Parathyroid adenoma (tissue), 2 donors: ENCODE results near the gene RAP2A.

Source experiments
- H2AFZ ChIP-seq: fragments of 300-600 bp; sonication (generic); one replicate; pipeline ENCODE4 v1.7.0; 2017; ENCODE audit warnings: antibody characterized with exemption, mild to moderate bottlenecking
- H3K27ac ChIP-seq: fragments of 300-600 bp; sonication (generic); one replicate; pipeline ENCODE4 v1.7.0; 2017
- H3K27me3 ChIP-seq: fragments of 300-600 bp; sonication (generic); one replicate; pipeline ENCODE4 v1.7.0; 2017; ENCODE audit warnings: low read length; ENCODE audit not compliant: control insufficient read depth, insufficient read depth
- H3K36me3 ChIP-seq: fragments of 300-600 bp; sonication (generic); one replicate; pipeline ENCODE4 v1.7.0; 2017; ENCODE audit warnings: low read length; ENCODE audit not compliant: control insufficient read depth, insufficient read depth
- H3K4me1 ChIP-seq: fragments of 300-600 bp; sonication (generic); one replicate; pipeline ENCODE4 v1.7.0; 2017; ENCODE audit warnings: control low read depth
- H3K4me2 ChIP-seq: fragments of 300-600 bp; sonication (generic); one replicate; pipeline ENCODE4 v1.7.0; 2017; ENCODE audit warnings: low read length
- H3K4me3 ChIP-seq: fragments of 300-600 bp; sonication (generic); one replicate; pipeline ENCODE4 v1.7.0; 2017; ENCODE audit warnings: low read depth, low read length
- H3K79me2 ChIP-seq: fragments of 300-600 bp; sonication (generic); one replicate; pipeline ENCODE4 v1.7.0; 2017; ENCODE audit warnings: control low read depth
- H3K9ac ChIP-seq: fragments of 300-600 bp; sonication (generic); one replicate; pipeline ENCODE4 v1.7.0; 2017; ENCODE audit warnings: mild to moderate bottlenecking
- H3K9me3 ChIP-seq: fragments of 300-600 bp; sonication (generic); one replicate; pipeline ENCODE4 v1.7.0; 2017; ENCODE audit warnings: low read length; ENCODE audit not compliant: control insufficient read depth
- TF ChIP-seq, protein P1 (sequence below): fragments of 300-600 bp; sonication (generic); IDR thresholded peaks from one replicate; pipeline ENCODE4 v1.7.0; 2017; ENCODE audit warnings: antibody characterized with exemption, mild to moderate bottlenecking
- donor health status: primary hyperparathyroidism.

Gene RAP2A

DNA sequence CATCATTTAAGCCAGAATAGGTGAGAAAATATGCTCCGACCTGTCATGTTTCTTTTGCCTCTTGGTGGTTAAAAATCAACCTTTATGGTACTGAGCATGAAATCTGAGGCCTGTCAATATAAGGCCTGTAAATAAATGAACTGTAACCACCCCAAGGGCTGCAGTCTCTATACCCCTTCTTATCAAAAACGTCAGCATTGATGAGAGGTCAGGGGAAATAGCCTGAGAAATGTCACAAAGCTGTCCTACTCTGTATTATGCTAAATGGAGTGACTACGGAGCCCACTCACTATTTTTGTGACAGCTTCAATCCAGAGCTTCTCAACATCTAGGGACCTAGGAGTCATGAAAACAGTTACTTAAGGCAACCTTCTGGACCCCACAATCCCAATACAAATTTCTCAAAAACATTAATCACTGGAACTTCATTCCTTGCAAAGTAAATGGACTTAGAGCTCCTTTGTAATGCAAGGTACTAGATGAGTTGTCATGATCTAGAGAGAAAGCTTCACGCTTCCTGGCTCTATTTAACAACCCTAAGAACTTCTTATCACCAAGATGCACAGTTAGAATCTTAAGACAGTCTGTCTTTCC is 2.7 kb upstream of the RAP2A start:
- Histone ChIP-seq H3K9ac (no peak overlapping the region), H2AFZ (no peak overlapping the region), H3K27me3 (no peaks in the 10 kb centered on the region), H3K4me2 (no peak overlapping the region), H3K4me1 (peaks cover 2% of the 10 kb centered on the region), H3K36me3 (no peaks in the 10 kb centered on the region), H3K27ac (no peak overlapping the region), H3K79me2 (no peaks in the 10 kb centered on the region), H3K9me3 (no peaks in the 10 kb centered on the region), H3K4me3 (no peak overlapping the region)
- TF ChIP-seq, protein P1, sequence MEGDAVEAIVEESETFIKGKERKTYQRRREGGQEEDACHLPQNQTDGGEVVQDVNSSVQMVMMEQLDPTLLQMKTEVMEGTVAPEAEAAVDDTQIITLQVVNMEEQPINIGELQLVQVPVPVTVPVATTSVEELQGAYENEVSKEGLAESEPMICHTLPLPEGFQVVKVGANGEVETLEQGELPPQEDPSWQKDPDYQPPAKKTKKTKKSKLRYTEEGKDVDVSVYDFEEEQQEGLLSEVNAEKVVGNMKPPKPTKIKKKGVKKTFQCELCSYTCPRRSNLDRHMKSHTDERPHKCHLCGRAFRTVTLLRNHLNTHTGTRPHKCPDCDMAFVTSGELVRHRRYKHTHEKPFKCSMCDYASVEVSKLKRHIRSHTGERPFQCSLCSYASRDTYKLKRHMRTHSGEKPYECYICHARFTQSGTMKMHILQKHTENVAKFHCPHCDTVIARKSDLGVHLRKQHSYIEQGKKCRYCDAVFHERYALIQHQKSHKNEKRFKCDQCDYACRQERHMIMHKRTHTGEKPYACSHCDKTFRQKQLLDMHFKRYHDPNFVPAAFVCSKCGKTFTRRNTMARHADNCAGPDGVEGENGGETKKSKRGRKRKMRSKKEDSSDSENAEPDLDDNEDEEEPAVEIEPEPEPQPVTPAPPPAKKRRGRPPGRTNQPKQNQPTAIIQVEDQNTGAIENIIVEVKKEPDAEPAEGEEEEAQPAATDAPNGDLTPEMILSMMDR = no peak

DNA sequence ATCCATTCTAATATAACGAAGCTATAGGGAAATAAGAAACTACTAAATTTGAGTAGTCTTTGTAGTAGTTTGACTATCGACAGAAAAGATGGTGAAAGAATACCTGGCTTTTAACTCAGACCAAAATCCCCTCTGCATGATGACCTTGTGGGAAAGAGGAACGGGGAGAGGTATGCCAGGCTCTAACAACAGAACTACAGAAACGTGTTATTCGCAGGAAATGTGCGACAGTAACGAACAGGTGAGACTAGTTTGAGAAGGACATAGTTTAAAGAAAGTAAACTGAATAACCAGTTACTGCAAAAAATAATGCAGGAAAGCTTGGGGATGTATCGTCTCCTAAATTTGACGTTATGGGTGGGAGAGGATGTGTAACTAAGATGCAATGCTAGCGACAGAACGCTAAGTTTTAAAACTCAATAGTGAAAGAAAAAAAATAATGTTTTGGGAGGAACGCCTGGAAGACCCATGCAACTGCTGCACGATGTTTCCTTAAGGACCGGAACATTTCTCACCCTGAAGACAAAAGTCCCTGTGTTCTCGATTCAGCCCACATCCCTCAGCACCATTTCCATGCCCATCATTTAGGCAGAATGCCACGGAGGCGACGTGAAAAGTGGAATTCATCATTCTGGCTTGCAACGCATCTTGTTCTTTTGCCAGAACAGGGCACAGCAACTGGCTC is 1.6 kb upstream of the RAP2A start:
- no peaks in the 10 kb centered on the region for H3K9me3 ChIP-seq
- no peak overlapping the region for H3K9ac ChIP-seq
- peaks cover 2% of the 10 kb centered on the region for H3K79me2 ChIP-seq
- H3K36me3 ChIP-seq = no peaks in the 10 kb centered on the region
- H3K4me2 ChIP-seq = peak overlapping the region; percentile 80
- peak overlapping the region; percentile 58 for H3K27ac ChIP-seq
- peak overlapping the region; percentile 63 for H2AFZ ChIP-seq
- TF ChIP-seq, protein P1 = no peak
- H3K4me1 ChIP-seq = peaks cover 4% of the 10 kb centered on the region
- H3K4me3 ChIP-seq = peak overlapping the region; percentile 99
- no peaks in the 10 kb centered on the region for H3K27me3 ChIP-seq

DNA sequence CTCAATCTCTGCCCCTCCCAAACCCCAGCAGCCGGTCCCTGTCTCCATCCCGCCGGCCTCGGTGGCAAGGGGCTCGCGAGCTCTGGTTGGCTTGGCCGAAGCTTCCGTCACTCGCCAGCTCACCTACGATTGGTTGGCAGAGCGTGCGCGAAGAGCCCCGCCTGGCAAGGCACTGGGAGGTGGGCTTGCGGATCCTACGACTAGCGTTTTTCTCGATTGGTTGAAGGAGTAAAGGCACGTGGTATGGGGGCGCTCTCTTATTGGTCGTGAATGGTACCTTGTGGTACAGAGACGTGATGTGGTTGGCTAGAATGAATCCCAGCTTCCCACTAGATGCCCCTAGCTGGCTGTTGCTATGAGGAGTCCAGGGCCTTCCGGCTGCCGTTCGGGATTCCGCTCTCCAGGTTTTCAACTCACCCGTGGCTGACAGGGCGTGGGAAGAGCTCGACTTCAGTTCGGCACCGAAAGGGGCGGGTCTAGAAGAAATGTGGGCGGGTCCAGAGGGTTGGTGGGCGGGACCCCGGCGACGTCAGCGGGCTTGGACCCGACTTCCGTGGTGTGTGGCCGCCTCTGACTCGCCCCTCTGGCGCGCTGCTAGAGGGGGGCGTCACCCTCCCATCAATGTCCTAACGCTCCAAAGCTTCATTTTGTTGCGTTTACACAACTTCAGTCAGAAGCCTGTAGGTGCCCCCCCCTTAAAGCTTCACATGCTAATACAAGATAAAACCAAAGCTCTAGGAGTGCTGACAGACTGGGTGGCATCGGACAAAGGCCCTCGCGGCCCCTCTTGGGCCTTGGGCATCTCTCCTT is 847 bp upstream of the RAP2A start:
- Histone ChIP-seq H3K4me1 (peaks cover 4% of the 10 kb centered on the region), H3K36me3 (no peaks in the 10 kb centered on the region), H3K4me2 (peak overlapping the region; percentile 99), H3K9ac (peak overlapping the region; percentile 35), H2AFZ (peak overlapping the region; percentile 95), H3K27ac (peak overlapping the region; percentile 100), H3K9me3 (no peaks in the 10 kb centered on the region), H3K79me2 (peaks cover 2% of the 10 kb centered on the region), H3K27me3 (no peaks in the 10 kb centered on the region), H3K4me3 (peak overlapping the region; percentile 99)
- TF ChIP-seq, protein P1 = no peak

DNA sequence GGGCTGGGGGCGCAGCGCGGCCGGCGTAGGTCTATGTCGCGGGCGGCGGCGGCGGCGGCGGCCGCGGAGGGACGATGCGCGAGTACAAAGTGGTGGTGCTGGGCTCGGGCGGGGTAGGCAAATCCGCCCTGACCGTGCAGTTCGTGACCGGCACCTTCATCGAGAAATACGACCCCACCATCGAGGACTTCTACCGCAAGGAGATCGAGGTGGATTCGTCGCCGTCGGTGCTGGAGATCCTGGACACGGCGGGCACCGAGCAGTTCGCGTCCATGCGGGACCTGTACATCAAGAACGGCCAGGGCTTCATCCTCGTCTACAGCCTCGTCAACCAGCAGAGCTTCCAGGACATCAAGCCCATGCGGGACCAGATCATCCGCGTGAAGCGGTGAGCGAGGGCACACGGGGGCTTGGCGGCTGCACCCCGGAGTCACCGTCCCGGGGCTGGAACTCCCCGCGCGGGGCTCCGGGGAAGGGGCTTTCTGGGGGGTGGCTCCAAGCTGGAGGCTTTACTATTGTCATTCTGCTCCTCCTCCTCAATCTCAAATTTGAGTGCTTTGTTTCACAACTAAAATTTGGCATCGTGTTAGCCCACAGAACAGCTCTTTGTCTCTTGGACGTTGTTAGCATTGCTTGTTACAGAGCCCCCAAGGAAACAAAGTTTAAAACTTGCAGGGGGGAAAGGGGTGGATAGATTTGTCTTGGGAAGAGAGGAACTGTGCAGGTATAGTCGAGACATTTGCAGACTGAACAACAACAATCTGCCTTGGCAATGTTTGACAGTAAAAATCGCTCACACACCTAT is 630 bp downstream of the RAP2A start:
- Histone ChIP-seq H3K4me2 (peak overlapping the region; percentile 71), H3K27ac (peak overlapping the region; percentile 55), H3K4me1 (peaks cover 4% of the 10 kb centered on the region), H3K9ac (no peak overlapping the region), H3K4me3 (peak overlapping the region; percentile 44), H3K9me3 (no peaks in the 10 kb centered on the region), H3K36me3 (no peaks in the 10 kb centered on the region), H3K27me3 (no peaks in the 10 kb centered on the region), H3K79me2 (peaks cover 2% of the 10 kb centered on the region), H2AFZ (peak overlapping the region; percentile 51)
- TF ChIP-seq, protein P1 = no peak
